DND-41 (cell line): ENCODE measurements around the gene PIN1.

Experiments used
- ATAC-seq: fragments of 200-7000 bp; cut with Tn5 transposase; 3 replicates; pipeline ENCODE4 v1.9.1; 2021; ENCODE audit warnings: low read depth; ENCODE audit not compliant: insufficient read depth
- DNase-seq: peaks from one replicate; pipeline ENCODE4 v3.0.0-alpha.2; 2020
- H2AFZ ChIP-seq: 2 replicates; pipeline ENCODE4 v1.6.0; 2012; ENCODE audit warnings: low read depth, low read length
- H3K27ac ChIP-seq: 2 replicates; pipeline ENCODE4 v1.5.1; 2012; ENCODE audit warnings: low read length, inconsistent platforms
- H3K27me3 ChIP-seq: fragments of 200-600 bp; sonication (generic); 2 replicates; pipeline ENCODE4 v1.6.0; 2012; ENCODE audit warnings: low read length, mild to moderate bottlenecking, inconsistent platforms; ENCODE audit not compliant: insufficient read depth, poor library complexity
- H3K36me3 ChIP-seq: 2 replicates; pipeline ENCODE4 v1.5.1; 2012; ENCODE audit warnings: low read length, inconsistent platforms; ENCODE audit not compliant: insufficient read depth
- H3K4me1 ChIP-seq: 2 replicates; pipeline ENCODE4 v1.5.1; 2012; ENCODE audit warnings: mild to moderate bottlenecking, low read length; ENCODE audit not compliant: insufficient read depth
- H3K4me2 ChIP-seq: 2 replicates; pipeline ENCODE4 v1.6.0; 2012; ENCODE audit warnings: mild to moderate bottlenecking, moderate library complexity, low read length, inconsistent platforms; ENCODE audit not compliant: insufficient read depth
- H3K4me3 ChIP-seq, 2 experiments: fragments of 200-600 bp in 1 of 2; shearing (Covaris generic) in 1 of 2; 2 replicates each; pipeline ENCODE4 v1.5.1; 2012 to 2016; ENCODE audit warnings: inconsistent platforms in 2 of 2, low read length in 2 of 2, mild to moderate bottlenecking in 2 of 2, low read depth in 1 of 2, moderate library complexity in 1 of 2
- H3K79me2 ChIP-seq: 2 replicates; pipeline ENCODE4 v1.6.0; 2012; ENCODE audit warnings: low read length, inconsistent platforms; ENCODE audit not compliant: insufficient read depth
- H3K9ac ChIP-seq: 2 replicates; pipeline ENCODE4 v1.6.0; 2012; ENCODE audit warnings: low read depth, mild to moderate bottlenecking, inconsistent platforms, low read length, moderate library complexity
- H3K9me3 ChIP-seq: 2 replicates; pipeline ENCODE4 v1.5.1; 2012; ENCODE audit warnings: low read length, moderate library complexity, mild to moderate bottlenecking, inconsistent platforms; ENCODE audit not compliant: insufficient read depth, severe bottlenecking
- H4K20me1 ChIP-seq: 2 replicates; pipeline ENCODE4 v1.6.0; 2012; ENCODE audit warnings: low read length; ENCODE audit not compliant: insufficient read depth
- EZH2 ChIP-seq: IDR thresholded peaks from 3 replicates; pipeline ENCODE4 v1.6.1; 2012; ENCODE audit warnings: borderline replicate concordance, low read depth, mild to moderate bottlenecking, moderate library complexity, low read length, inconsistent platforms; ENCODE audit not compliant: severe bottlenecking
- TF ChIP-seq, protein P1 (sequence below): IDR thresholded peaks from 2 replicates; pipeline ENCODE4 v1.5.1; 2012; ENCODE audit warnings: borderline replicate concordance, low read length, moderate library complexity, mild to moderate bottlenecking; ENCODE audit not compliant: poor library complexity, severe bottlenecking; ENCODE audit errors: extremely low read depth

PIN1 gene

DNA sequence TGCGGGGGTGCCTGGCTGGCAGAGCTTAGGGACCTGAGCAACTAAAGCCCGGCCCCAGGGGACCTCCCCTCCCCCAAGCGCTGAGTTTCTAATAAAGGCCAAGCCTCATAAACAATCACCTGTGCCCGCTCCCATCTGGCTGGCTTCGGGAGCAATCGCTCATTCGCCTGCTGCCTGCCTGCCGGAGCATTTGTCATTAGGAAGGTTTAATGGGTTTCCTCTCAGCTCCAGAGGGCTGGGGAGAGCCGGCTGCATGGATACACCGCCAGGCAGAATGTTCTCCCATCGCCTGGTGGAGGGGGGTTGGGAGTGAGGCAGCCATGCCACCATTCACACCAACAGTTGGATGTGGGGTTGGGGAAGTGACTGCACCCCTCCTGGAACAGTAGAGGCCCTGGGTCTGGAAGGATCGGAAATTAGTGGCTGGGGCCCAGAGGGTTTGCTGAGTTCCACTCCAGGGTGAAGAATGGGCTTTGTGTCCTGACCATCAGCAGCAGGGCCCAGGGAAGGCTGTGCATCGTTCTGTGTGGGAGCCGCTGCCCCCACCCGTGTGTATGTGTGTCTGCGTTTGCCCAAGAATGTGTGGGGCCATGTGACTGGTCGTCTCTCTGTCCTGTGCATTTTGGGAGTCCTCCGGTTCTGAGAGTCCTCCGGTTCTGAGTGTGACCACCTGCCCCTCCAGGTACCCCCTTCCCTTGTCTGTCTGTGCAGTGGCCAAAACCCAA, 15.3 kb downstream of the PIN1 start:
- H3K4me2 ChIP-seq = no peak overlapping the region
- no peak overlapping the region for H3K9ac ChIP-seq
- H2AFZ ChIP-seq = no peak overlapping the region
- H3K79me2 ChIP-seq = peaks cover 13% of the 10 kb centered on the region
- H3K27ac ChIP-seq = no peak overlapping the region
- H3K36me3 ChIP-seq = peaks cover 58% of the 10 kb centered on the region
- no peaks in the 10 kb centered on the region for H3K27me3 ChIP-seq
- no peak overlapping the region for H3K4me3 ChIP-seq
- H3K9me3 ChIP-seq = no peaks in the 10 kb centered on the region
- no peak for ATAC-seq
- H3K4me1 ChIP-seq = no peaks in the 10 kb centered on the region
- H4K20me1 ChIP-seq = peaks cover 49% of the 10 kb centered on the region
- DNase-seq = no peak
- no peak for TF ChIP-seq EZH2
- TF ChIP-seq, protein P1, sequence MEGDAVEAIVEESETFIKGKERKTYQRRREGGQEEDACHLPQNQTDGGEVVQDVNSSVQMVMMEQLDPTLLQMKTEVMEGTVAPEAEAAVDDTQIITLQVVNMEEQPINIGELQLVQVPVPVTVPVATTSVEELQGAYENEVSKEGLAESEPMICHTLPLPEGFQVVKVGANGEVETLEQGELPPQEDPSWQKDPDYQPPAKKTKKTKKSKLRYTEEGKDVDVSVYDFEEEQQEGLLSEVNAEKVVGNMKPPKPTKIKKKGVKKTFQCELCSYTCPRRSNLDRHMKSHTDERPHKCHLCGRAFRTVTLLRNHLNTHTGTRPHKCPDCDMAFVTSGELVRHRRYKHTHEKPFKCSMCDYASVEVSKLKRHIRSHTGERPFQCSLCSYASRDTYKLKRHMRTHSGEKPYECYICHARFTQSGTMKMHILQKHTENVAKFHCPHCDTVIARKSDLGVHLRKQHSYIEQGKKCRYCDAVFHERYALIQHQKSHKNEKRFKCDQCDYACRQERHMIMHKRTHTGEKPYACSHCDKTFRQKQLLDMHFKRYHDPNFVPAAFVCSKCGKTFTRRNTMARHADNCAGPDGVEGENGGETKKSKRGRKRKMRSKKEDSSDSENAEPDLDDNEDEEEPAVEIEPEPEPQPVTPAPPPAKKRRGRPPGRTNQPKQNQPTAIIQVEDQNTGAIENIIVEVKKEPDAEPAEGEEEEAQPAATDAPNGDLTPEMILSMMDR = no peak

DNA sequence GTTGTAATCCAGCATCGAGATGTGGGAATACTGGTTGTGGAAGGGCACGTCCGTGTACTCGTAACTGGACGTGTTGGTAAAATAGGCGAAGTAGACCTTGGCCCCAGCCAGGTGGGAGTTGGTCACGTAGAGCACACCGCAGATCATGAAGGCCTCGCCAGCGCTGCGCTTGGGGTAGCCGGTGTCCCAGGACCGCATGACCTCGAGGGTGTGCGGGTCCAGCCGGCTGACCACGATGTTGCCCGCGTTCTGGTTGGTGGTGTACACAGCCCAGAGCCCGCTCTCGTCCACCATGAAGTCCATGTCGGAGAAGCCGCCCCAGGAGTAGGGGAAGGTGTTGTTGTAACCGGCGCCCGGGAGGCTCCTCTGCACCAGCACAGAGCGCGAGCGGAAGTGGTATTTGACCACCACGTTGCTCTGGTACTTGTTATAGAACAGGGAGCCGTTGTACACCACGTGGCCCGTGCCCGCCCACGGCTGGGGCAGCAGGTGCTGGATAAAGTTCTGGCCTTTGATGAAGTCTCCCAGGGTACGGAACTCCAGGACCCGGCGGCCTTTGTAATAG, 19.2 kb downstream of the PIN1 start:
- no peak overlapping the region for H3K9ac ChIP-seq
- TF ChIP-seq EZH2 = no peak
- TF ChIP-seq, protein P1 = no peak
- H3K27me3 ChIP-seq = no peaks in the 10 kb centered on the region
- H3K79me2 ChIP-seq = no peaks in the 10 kb centered on the region
- H3K4me1 ChIP-seq = peaks cover 21% of the 10 kb centered on the region
- peaks cover 19% of the 10 kb centered on the region for H3K36me3 ChIP-seq
- H3K9me3 ChIP-seq = no peaks in the 10 kb centered on the region
- DNase-seq (no peak), ATAC-seq (no peak)
- no peak overlapping the region for H3K27ac ChIP-seq
- H3K4me3 ChIP-seq = no peak overlapping the region
- H2AFZ ChIP-seq = no peak overlapping the region
- peaks cover 18% of the 10 kb centered on the region for H4K20me1 ChIP-seq
- H3K4me2 ChIP-seq = no peak overlapping the region

DNA sequence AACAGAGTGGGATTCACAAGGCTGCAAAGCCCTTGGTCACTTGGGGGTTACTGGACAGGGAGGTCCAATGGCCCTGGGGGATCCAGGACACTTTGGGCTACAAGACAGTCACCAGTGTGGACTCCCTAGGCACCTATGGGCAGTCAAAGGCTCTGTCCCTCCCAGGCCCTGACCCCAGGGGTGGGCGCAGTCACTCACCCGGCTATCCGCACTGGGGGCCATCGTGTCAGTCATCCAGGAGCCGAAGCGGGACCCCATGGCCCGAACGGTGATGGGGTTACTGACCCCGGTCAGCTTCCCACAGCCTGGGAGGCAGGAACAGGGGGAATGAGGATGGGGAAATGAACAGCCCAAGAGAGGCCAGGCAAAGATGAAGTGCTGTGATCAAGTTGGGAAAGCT, 21.5 kb downstream of the PIN1 start:
- Histone ChIP-seq H3K27ac (no peak overlapping the region), H3K9me3 (no peaks in the 10 kb centered on the region), H3K36me3 (peaks cover under 1% of the 10 kb centered on the region; the same call in 1 of the 2 replicates), H2AFZ (no peak overlapping the region), H4K20me1 (peaks cover under 1% of the 10 kb centered on the region; the same call in 1 of the 2 replicates), H3K4me1 (peaks cover 21% of the 10 kb centered on the region), H3K27me3 (no peaks in the 10 kb centered on the region), H3K4me2 (no peak overlapping the region), H3K79me2 (no peaks in the 10 kb centered on the region), H3K4me3 (no peak overlapping the region), H3K9ac (no peak overlapping the region)
- DNase-seq (no peak), ATAC-seq (no peak)
- TF ChIP-seq, protein P1 = no peak
- no peak for TF ChIP-seq EZH2
